A549 (cell line): ENCODE data around the gene GBA2. TPM values are rescaled to one million over a fixed set of nuclear protein-coding genes. Genes with fewer than 3 reads are reported as not detected.

Experiments
- ATAC-seq, 2 experiments: fragments of 200-7000 bp in 1 of 2; fragments of >200 bp in 1 of 2; cut with Nextera tagmentation in 1 of 2; cut with Tn5 transposase in 1 of 2; 3 replicates each; pipeline versions ENCODE4 v1.8.0 to v1.9.1; 2018 to 2020; ENCODE audit warnings: mild to moderate bottlenecking in 1 of 2, moderate library complexity in 1 of 2
- CTCF ChIA-PET: fragments of 300-600 bp; sonication (Branson Sonifier 250); formaldehyde crosslinking; extraction: SDS; loops from one replicate; lab custom pipeline; 2021; ENCODE audit warnings: antibody characterized with exemption, inconsistent platforms; lab: Yijun Ruan, JAX
- POLR2A ChIA-PET: fragments of 350-600 bp; formaldehyde crosslinking; extraction: SDS; loops from one replicate; lab custom pipeline; 2021; ENCODE audit warnings: antibody characterized with exemption, inconsistent platforms; lab: Yijun Ruan, JAX
- DNase-seq, 2 experiments: peaks; one replicate each; pipeline versions ENCODE4 v3.0.0 to v3.0.0-alpha.2; 2011 to 2016; ENCODE audit warnings: low read depth in 1 of 2, low spot score in 1 of 2
- FAIRE-seq: peaks from 2 replicates; lab custom pipeline; 2011; peaks lifted over from hg19 to GRCh38; lab: Jason Lieb, UNC
- H3K27ac ChIP-seq, 2 experiments: fragments of >200 bp; sonication (Bioruptor Twin); formaldehyde crosslinking; 3 replicates each; pipeline ENCODE4 v1.5.1; 2016 to 2017
- H3K4me1 ChIP-seq: fragments of >200 bp; sonication (Bioruptor Twin); formaldehyde crosslinking; 3 replicates; pipeline ENCODE4 v1.6.1; 2016
- H3K4me2 ChIP-seq: fragments of >200 bp; sonication (Bioruptor Twin); formaldehyde crosslinking; 3 replicates; pipeline ENCODE4 v1.6.1; 2016
- H3K4me3 ChIP-seq: fragments of >200 bp; sonication (Bioruptor Twin); formaldehyde crosslinking; 3 replicates; pipeline ENCODE4 v1.5.1; 2016
- H3K9me3 ChIP-seq: fragments of >200 bp; sonication (Bioruptor Twin); formaldehyde crosslinking; 3 replicates; pipeline ENCODE4 v1.6.1; 2016
- BHLHE40 ChIP-seq: IDR thresholded peaks from 2 replicates; pipeline ENCODE4 v1.6.1; 2012; ENCODE audit warnings: low read depth, low read length, inconsistent platforms
- CBX2 ChIP-seq: fragments of 200-600 bp; sonication (generic); IDR thresholded peaks from 2 replicates; pipeline ENCODE4 v1.6.1; 2016; ENCODE audit warnings: low read depth, mild to moderate bottlenecking, borderline replicate concordance
- CHD4 ChIP-seq: fragments of 200-600 bp; sonication (generic); IDR thresholded peaks from 2 replicates; pipeline ENCODE4 v1.6.1; 2016; ENCODE audit warnings: antibody characterized with exemption, mild to moderate bottlenecking, borderline replicate concordance
- EHF ChIP-seq: fragments of 250-450 bp; sonication (Bioruptor Pico); IDR thresholded peaks from 2 replicates; pipeline ENCODE4 v1.5.0; 2020; ENCODE audit warnings: mild to moderate bottlenecking
- EHMT2 ChIP-seq: fragments of 200-600 bp; sonication (generic); IDR thresholded peaks from 2 replicates; pipeline ENCODE4 v1.6.1; 2016; ENCODE audit warnings: antibody characterized with exemption, low read depth, mild to moderate bottlenecking, moderate library complexity
- EP300 ChIP-seq, 2 experiments: fragments of >200 bp; sonication (Bioruptor Twin); formaldehyde crosslinking; IDR thresholded peaks; 2 replicates in 1 of 2; 3 replicates in 1 of 2; pipeline ENCODE4 v1.6.1; 2016 to 2017
- FOSL2 ChIP-seq, 2 experiments: fragments of 450-650 bp in 1 of 2; fragments of >200 bp in 1 of 2; sonication (Bioruptor Twin) in 1 of 2; formaldehyde crosslinking; IDR thresholded peaks; 2 replicates each; pipeline versions ENCODE4 v1.5.0 to v1.6.1; 2016 to 2020; ENCODE audit warnings: mild to moderate bottlenecking in 1 of 2, moderate library complexity in 1 of 2
- GATA3 ChIP-seq: IDR thresholded peaks from 2 replicates; pipeline ENCODE4 v1.6.1; 2012; ENCODE audit warnings: borderline replicate concordance
- HOXB13 ChIP-seq: fragments of 250-450 bp; sonication (Bioruptor Pico); IDR thresholded peaks from 2 replicates; pipeline ENCODE4 v1.5.0; 2020; ENCODE audit warnings: low read depth, mild to moderate bottlenecking, moderate library complexity
- HOXB5 ChIP-seq: fragments of 250-450 bp; sonication (Bioruptor Pico); IDR thresholded peaks from 2 replicates; pipeline ENCODE4 v1.5.0; 2020; ENCODE audit warnings: mild to moderate bottlenecking, moderate library complexity
- JUN ChIP-seq, 2 experiments: fragments of >200 bp; sonication (Bioruptor Twin); formaldehyde crosslinking; IDR thresholded peaks; 2 replicates in 1 of 2; 3 replicates in 1 of 2; pipeline ENCODE4 v1.6.1; 2016 to 2017
- JUNB ChIP-seq: fragments of >200 bp; sonication (Bioruptor Twin); formaldehyde crosslinking; IDR thresholded peaks from 2 replicates; pipeline ENCODE4 v1.6.1; 2016
- KDM1A ChIP-seq: fragments of 200-600 bp; sonication (generic); IDR thresholded peaks from 2 replicates; pipeline ENCODE4 v1.6.1; 2016; ENCODE audit warnings: low read depth, mild to moderate bottlenecking
- KDM5A ChIP-seq: fragments of 200-600 bp; sonication (generic); IDR thresholded peaks from 2 replicates; pipeline ENCODE4 v1.6.1; 2016; ENCODE audit warnings: antibody characterized with exemption, mild to moderate bottlenecking
- MAZ ChIP-seq: fragments of 150-350 bp; IDR thresholded peaks from 2 replicates; pipeline ENCODE4 v1.6.1; 2014; ENCODE audit warnings: antibody characterized with exemption, low read depth, low read length, borderline replicate concordance
- NFE2L2 ChIP-seq: fragments of 150-350 bp; conservative IDR thresholded peaks from 2 replicates; pipeline ENCODE4 v1.6.1; 2014; ENCODE audit warnings: low read length
- NPAS2 ChIP-seq: fragments of 250-450 bp; sonication (Bioruptor Pico); IDR thresholded peaks from 2 replicates; pipeline ENCODE4 v1.8.0; 2022; ENCODE audit warnings: mild to moderate bottlenecking, moderate library complexity, borderline replicate concordance
- NR3C1 ChIP-seq: fragments of >200 bp; sonication (Bioruptor Twin); formaldehyde crosslinking; IDR thresholded peaks from 3 replicates; pipeline ENCODE4 v1.6.1; 2017
- POLR2AphosphoS2 ChIP-seq: conservative IDR thresholded peaks from 2 replicates; pipeline ENCODE4 v1.6.1; 2012; ENCODE audit warnings: low read length, improper control_type of control experiment, inconsistent platforms
- RAD21 ChIP-seq, 2 experiments: fragments of >200 bp in 1 of 2; sonication (Bioruptor Twin) in 1 of 2; formaldehyde crosslinking in 1 of 2; IDR thresholded peaks in 1 of 2; conservative IDR thresholded peaks in 1 of 2; 2 replicates in 1 of 2; 3 replicates in 1 of 2; pipeline ENCODE4 v1.6.1; 2012 to 2018; ENCODE audit warnings: inconsistent platforms in 1 of 2
- RCOR1 ChIP-seq: fragments of 150-350 bp; IDR thresholded peaks from 2 replicates; pipeline ENCODE4 v1.6.1; 2014; ENCODE audit warnings: antibody characterized with exemption, low read length, low read depth
- SMC3 ChIP-seq: fragments of >200 bp; sonication (Bioruptor Twin); formaldehyde crosslinking; IDR thresholded peaks from 3 replicates; pipeline ENCODE4 v1.6.1; 2018; ENCODE audit warnings: inconsistent platforms
- TP53 ChIP-seq: fragments of 250-450 bp; sonication (Bioruptor Pico); IDR thresholded peaks from 2 replicates; pipeline ENCODE4 v1.5.0; 2021; ENCODE audit warnings: mild to moderate bottlenecking, moderate library complexity
- ZC3H11A ChIP-seq: fragments of 450-650 bp; IDR thresholded peaks from 2 replicates; pipeline ENCODE4 v1.6.1; 2014; ENCODE audit warnings: antibody characterized with exemption, mild to moderate bottlenecking
- WGBS: methylation state at CpG from one replicate; pipeline ENCODE4 v1.1.6; 2017; ENCODE audit errors: missing lambda C conversion rate; 5-methylcytosine and 5-hydroxymethylcytosine counted together
- polyA plus RNA-seq, 4 experiments: library from polyadenylated mRNA; depleted of rRNA in 3 of 4; stranded (reverse); fragments of >200 nt; fragmentation: RNase III in 1 of 4; extraction: RNeasy Plus Mini Kit Qiagen cat#74134 plus additional on column Dnase treatment in 1 of 4; gene quantifications; 2 replicates in 3 of 4; 3 replicates in 1 of 4; pipeline ENCODE4 v1.2.3, GENCODE V29; 2011 to 2017
- TF ChIP-seq, protein P1 (sequence below): IDR thresholded peaks from 2 replicates; pipeline ENCODE4 v1.6.1; 2012
- TF ChIP-seq, protein P2 (sequence below): fragments of 450-650 bp; IDR thresholded peaks from 2 replicates; pipeline ENCODE4 v1.6.1; 2014; ENCODE audit warnings: antibody characterized with exemption
- TF ChIP-seq, protein P3 (sequence below): fragments of 150-350 bp; IDR thresholded peaks from 2 replicates; pipeline ENCODE4 v1.6.1; 2014; ENCODE audit warnings: low read depth, mild to moderate bottlenecking, low read length
- TF ChIP-seq, protein P4 (sequence below): IDR thresholded peaks from 2 replicates; pipeline ENCODE4 v1.6.1; 2012
- TF ChIP-seq, protein P5 (sequence below): fragments of >200 bp; sonication (Bioruptor Twin); formaldehyde crosslinking; IDR thresholded peaks from 2 replicates; pipeline ENCODE4 v1.6.1; 2016

GBA2 gene
- polyA plus RNA-seq, 2 of the 4 experiments (the other 2 are of a cell fraction), result 38.9 to 40.0 TPM

DNA sequence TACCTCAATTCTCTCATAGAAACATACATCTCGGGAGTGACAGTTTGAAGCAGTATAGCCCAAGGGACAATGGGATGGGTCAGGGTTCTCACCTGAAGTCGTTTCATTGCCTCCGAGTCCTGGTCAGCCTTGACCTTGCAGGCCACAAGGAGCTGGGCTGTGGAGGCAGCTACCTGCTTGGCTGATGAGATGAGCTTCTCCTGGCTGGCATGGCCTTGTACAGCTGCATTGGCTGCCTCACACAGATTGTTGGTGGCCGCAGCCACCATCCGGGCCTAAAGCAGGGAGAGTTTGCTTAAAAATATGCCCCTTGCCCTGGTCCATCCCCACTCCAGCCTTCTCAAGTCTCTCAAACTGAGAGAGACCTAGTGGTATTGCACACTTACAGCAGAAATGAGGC is 50.8 kb downstream of the GBA2 start:
- Histone ChIP-seq H3K9me3 (no peaks in the 10 kb centered on the region), H3K4me1 (peaks cover 14% of the 10 kb centered on the region), H3K27ac (no peak overlapping the region), H3K4me2 (no peak overlapping the region), H3K4me3 (no peak overlapping the region)
- no peak for TF ChIP-seq CBX2
- TF ChIP-seq TP53 (CRISPR knock-in tag), result no peak
- WGBS, result 88% methylated on average over 4 of the region's 5 CpGs
- ChIA-PET CTCF (interaction anchor here (0.9 to 32.5 kb wide), 6 partner anchors 8 to 87 kb away, joined by 3 to 758 read pairs (median 67); partner anchors contain the start of genes ARHGEF39, CA9, CCDC107 and CREB3), POLR2A (no interaction called here)
- FAIRE-seq (no peak), DNase-seq (no peak), ATAC-seq (no peak)

DNA sequence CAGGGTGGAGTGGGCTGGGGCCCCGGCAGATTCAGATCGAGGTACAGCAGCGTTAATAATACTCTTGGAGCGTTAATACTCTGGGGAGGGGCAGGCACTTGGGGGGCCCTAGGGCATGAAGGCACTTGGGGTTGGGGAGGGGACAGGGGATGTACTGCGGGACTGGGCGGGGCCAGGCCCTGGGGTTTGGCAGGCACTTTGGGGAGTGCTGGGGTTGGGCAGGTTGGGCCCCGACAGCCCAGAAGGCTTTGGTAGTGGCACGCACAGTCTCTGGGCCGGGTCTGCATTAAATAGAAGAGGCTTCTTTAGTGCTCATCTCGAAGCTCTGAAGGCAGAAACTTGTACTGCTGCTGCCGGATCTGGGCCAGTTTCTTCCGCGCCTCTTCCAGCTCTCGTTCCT is 51.5 kb downstream of the GBA2 start:
- Histone ChIP-seq H3K4me1 (peaks cover 14% of the 10 kb centered on the region), H3K27ac (no peak overlapping the region; a peak in 1 of 6 replicates), H3K4me3 (no peak overlapping the region), H3K4me2 (no peak overlapping the region), H3K9me3 (no peaks in the 10 kb centered on the region)
- TF ChIP-seq MAZ (no peak), FOSL2 (IDR thresholded peaks at IDR 0.05) (no peak), FOSL2 (CRISPR knock-in tag; IDR thresholded peaks at IDR 0.05) (no peak), NFE2L2 (no peak), RAD21 (conservative IDR thresholded peaks at IDR 0.05 in 1 of 2, IDR thresholded peaks at IDR 0.05 in 1 of 2) (no peak), EP300 (IDR thresholded peaks at IDR 0.05) (no peak), RCOR1 (no peak), ZC3H11A (no peak), SMC3 (no peak), TP53 (CRISPR knock-in tag) (no peak), HOXB5 (no peak), CHD4 (no peak), NPAS2 (CRISPR knock-in tag) (no peak), JUNB (no peak), BHLHE40 (no peak), EHMT2 (no peak), HOXB13 (no peak), NR3C1 (no peak)
- TF ChIP-seq, protein P1, sequence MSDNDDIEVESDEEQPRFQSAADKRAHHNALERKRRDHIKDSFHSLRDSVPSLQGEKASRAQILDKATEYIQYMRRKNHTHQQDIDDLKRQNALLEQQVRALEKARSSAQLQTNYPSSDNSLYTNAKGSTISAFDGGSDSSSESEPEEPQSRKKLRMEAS, result no peak
- TF ChIP-seq, protein P2, sequence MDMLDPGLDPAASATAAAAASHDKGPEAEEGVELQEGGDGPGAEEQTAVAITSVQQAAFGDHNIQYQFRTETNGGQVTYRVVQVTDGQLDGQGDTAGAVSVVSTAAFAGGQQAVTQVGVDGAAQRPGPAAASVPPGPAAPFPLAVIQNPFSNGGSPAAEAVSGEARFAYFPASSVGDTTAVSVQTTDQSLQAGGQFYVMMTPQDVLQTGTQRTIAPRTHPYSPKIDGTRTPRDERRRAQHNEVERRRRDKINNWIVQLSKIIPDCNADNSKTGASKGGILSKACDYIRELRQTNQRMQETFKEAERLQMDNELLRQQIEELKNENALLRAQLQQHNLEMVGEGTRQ, result no peak
- TF ChIP-seq, protein P3, sequence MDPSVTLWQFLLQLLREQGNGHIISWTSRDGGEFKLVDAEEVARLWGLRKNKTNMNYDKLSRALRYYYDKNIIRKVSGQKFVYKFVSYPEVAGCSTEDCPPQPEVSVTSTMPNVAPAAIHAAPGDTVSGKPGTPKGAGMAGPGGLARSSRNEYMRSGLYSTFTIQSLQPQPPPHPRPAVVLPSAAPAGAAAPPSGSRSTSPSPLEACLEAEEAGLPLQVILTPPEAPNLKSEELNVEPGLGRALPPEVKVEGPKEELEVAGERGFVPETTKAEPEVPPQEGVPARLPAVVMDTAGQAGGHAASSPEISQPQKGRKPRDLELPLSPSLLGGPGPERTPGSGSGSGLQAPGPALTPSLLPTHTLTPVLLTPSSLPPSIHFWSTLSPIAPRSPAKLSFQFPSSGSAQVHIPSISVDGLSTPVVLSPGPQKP, result no peak
- DNase-seq (no peak), ATAC-seq (no peak), FAIRE-seq (no peak)
- 93% methylated on average over 14 of the region's 14 CpGs for WGBS
- ChIA-PET POLR2A (interaction anchor here (1.2 to 1.5 kb wide), 2 partner anchors 9 to 28 kb away, joined by 3 to 5 read pairs; no protein-coding TSS in a partner anchor), CTCF (interaction anchor here (1.1 to 32.5 kb wide), 13 partner anchors 12 to 214 kb away, joined by 3 to 758 read pairs (median 9); partner anchors contain the start of genes ARHGEF39, CA9, CCDC107 and CREB3)

DNA sequence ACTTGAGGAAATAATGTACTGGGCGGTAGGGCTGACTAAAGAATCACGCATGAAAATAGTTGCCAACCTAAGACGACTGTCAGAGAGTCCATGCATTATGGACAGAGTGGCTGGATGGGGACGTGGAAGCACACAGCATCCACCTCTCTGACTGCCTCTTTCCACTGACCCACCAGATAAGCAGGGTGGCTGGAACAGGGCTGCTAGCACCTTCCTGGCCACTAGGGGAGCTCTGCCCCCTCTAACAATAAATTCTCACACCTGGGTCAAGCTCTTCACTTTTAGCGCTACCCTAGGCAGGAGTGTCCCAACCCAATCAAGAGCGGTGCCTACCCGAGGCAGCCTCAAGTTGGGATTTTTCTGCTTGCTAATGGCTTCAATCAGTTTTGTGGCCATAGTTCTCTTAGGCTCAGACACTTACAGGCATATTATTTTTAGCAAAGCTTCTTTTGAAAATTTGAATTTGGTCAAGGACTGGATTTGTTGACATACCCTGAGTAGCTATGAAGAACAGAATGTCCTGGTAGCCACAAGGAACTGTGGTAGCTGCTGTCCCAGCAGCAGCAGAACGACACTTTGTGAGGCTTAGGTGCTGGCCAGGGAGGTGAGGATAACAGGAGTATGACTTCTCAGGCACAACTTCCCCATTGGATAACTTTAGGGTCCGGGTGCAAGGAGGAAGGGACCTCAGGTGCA is 52.4 kb downstream of the GBA2 start:
- Histone ChIP-seq H3K4me1 (peaks cover 16% of the 10 kb centered on the region), H3K27ac (peak overlapping the region; percentile 1 to 43; a peak in 1 of 6 replicates), H3K4me3 (no peak overlapping the region), H3K9me3 (no peaks in the 10 kb centered on the region), H3K4me2 (0 out of 3 replicates have a peak overlapping the region, but pooled peaks have one; percentile 7)
- WGBS, result 31% methylated on average over 9 of the region's 9 CpGs
- POLR2A ChIA-PET, result interaction anchor here (0.6 to 1.5 kb wide), 10 partner anchors 8 to 118 kb away, joined by 3 to 11 read pairs (median 4); partner anchors contain the start of genes CCDC107, CREB3, HINT2 and RMRP
- peak; percentile 66 to 80 for DNase-seq
- CTCF ChIA-PET, result interaction anchor here (0.6 to 32.5 kb wide), 31 partner anchors 11 to 327 kb away, joined by 3 to 758 read pairs (median 4); partner anchors contain the start of genes ARHGEF39, CA9, CCDC107 and CREB3
- FAIRE-seq, result no peak
- peak; percentile 79 to 88 for ATAC-seq
- TF ChIP-seq KDM5A, result no peak
- no peak for TF ChIP-seq KDM1A
- no peak for TF ChIP-seq GATA3
- TF ChIP-seq, protein P4, sequence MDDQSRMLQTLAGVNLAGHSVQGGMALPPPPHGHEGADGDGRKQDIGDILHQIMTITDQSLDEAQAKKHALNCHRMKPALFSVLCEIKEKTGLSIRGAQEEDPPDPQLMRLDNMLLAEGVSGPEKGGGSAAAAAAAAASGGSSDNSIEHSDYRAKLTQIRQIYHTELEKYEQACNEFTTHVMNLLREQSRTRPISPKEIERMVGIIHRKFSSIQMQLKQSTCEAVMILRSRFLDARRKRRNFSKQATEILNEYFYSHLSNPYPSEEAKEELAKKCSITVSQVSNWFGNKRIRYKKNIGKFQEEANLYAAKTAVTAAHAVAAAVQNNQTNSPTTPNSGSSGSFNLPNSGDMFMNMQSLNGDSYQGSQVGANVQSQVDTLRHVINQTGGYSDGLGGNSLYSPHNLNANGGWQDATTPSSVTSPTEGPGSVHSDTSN, result no peak
- TF ChIP-seq, protein P5, sequence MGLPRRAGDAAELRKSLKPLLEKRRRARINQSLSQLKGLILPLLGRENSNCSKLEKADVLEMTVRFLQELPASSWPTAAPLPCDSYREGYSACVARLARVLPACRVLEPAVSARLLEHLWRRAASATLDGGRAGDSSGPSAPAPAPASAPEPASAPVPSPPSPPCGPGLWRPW, result no peak
- TF ChIP-seq, protein P3, result no peak
- TF ChIP-seq JUN (IDR thresholded peaks at IDR 0.05), result no peak
- no peak for TF ChIP-seq POLR2AphosphoS2
- no peak for TF ChIP-seq EHF (CRISPR knock-in tag)
- no peak for TF ChIP-seq HOXB5
- TF ChIP-seq NPAS2 (CRISPR knock-in tag), result no peak
- TF ChIP-seq, protein P1, result peak; percentile 21; the same call in 1 of the 2 replicates
